GM21529 (cell line): ENCODE measurements around the gene MAPK4.

ENCODE experiments used
- ATAC-seq: cut with Tn5 transposase; IDR thresholded peaks from one replicate; pipeline ENCODE4 v1.9.1; 2021; ENCODE audit not compliant: unreplicated experiment

The MAPK4 gene

DNA sequence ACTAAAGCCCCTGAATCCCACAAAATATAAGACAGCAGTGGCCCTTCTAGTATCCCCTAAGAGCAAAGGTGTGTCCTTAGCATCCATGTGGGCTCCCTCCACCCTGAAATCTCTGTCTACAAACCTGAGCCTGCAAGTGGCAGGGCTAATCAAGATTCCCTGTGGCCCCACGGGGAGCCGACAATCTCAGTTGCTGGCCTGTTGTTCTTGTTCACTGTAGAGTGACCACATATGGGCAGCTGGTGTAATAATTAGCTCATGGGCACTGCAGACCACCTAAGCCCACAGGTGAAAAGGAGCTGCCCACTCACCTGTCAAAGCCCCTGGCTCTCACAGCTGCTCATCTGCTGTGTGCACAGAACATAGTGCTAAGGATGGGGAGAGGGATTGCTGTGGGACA, 157.7 kb downstream of the MAPK4 start:
- ATAC-seq: no peak

DNA sequence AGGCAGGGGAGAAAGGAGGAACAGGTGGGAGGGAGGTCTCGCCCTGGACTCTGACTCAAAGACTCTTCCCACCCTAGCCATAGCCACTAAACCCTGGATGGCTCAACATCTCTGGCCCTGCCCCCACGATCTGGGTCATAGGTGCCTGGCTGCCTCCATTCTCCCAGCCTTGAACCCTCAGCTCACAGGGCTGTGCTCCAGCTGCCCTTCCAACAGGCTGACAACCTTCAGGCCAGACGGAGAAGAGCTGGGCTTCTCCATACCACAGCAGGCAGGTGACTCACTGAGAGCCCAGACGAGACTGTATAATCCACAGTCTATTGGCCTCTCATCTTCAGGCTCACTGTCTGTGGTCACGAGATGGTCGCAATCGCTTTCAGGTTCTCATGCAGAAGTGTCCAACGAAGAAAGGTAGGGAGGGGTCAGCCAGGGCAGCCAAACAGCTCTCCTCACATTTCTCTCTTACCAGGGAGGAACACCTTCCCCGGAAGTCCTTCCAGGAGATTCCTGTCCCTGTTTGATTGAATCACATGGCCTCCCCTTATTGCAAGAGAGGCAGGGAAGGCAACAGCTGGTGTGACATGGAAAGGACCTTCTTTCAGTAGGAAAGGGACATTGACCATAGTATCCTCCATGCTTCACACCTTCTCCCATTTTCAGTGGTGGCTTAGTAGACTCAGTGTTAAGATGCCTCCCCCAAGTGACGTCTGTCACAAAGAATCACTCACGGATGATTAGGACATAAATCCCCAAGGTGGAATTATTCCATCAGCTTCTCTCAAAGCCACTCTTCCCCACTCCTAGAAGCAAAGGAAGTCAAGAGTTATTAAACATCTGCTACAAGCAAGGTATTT, 159.8 kb downstream of the MAPK4 start:
- no peak for ATAC-seq

DNA sequence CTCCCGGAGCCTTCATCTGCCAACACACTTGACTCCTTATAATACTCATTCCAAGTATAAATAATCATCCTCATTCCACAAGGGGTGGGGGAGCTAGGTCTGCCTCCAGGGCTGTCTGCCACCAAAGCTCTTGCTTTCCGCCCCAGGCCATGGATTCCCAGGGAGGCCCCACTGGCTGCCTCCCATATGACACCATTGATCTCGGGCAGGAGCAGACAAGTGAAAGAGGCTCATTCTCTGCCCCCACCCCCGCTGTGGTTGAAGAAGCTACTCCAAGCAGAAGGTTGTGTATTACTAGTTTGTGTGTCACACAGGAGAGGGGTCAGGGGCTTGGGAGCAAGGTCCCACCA, 160.4 kb downstream of the MAPK4 start:
- ATAC-seq: no peak

DNA sequence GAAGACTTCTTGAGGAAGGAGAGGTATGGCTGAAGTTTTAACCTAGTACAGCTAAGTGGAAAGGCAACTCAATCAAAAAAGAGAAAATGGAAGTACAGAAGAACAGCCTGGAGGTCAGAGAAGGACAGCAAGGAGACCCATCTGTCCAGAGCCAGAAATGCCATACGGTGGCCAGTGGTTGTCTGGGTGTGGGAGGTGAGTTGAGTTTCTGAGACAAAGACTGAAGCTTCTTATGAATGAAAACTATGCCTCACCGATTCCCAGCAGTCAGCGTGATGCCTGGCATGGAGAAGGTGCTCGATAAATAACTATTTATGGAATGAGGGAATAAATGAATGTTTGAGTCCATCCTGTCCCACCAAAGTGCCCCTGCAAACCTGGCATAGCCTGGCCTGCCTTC, 161.1 kb downstream of the MAPK4 start:
- no peak for ATAC-seq

DNA sequence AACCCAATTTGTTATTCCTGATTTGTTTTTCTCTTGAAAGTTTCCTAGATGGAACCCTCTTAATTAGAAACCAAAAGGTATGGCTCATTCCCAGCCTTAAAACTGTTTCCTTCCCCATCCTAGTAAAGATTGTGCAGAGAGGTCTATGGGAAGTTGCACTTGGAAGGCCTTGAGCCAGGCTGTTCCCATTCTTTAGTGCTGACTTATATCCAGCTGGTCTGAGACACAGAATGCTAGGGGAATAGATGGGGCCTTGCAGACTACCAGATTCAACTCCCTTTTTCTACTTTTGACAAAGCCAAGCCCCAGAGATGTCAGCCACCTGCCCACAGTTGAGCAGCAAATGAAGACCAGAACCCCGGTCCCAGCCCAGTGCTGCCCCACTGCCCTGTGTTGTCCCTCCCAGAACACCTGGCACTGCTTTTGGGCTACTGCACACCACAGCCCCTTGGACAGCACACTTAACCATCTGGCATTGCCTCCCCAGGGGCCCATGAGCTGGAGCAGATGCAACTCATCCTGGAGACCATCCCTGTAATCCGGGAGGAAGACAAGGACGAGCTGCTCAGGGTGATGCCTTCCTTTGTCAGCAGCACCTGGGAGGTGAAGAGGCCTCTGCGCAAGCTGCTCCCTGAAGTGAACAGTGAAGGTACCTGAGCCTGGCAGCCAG, 161.7 kb downstream of the MAPK4 start:
- ATAC-seq: no peak

DNA sequence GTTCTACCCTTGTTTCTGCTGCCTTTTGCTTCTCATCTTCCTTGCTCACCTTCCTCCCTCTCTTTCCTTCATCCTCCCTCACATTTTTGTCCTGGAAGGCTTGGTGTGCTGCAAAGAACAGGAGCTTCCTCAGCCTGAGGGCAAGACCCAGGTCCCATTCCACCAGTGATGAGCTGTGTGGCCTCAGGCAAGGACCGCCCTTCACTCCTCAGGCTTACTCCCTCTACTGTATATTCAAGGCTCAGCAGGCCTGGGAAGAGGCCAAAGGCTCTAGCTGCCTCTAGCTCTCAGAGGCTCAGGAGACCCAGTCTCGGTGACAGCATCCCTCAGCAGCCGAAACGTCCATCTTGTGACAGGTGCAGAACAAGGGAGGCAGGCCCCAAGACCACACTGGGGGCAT, 162.4 kb downstream of the MAPK4 start:
- no peak for ATAC-seq

DNA sequence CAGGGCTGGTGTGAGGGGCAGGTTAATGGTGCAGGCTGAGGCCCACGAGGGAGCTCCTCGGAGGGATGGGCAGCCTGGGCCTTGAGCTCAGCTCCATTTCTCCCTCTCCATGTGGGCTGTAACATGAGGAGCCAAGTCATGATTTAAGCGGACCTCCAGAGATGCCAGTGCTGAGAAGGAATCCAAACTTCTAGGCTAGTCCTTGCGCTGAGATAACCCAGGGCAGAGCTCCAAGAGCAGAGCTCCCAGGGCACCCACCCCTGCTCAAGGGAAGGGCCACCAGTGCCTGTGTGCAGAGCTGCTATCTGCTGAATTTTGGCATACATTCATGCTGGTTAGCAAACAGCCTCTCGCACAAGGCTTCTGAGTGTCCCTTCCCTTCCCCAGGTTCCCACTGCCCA, 164.9 kb downstream of the MAPK4 start:
- ATAC-seq: no peak

DNA sequence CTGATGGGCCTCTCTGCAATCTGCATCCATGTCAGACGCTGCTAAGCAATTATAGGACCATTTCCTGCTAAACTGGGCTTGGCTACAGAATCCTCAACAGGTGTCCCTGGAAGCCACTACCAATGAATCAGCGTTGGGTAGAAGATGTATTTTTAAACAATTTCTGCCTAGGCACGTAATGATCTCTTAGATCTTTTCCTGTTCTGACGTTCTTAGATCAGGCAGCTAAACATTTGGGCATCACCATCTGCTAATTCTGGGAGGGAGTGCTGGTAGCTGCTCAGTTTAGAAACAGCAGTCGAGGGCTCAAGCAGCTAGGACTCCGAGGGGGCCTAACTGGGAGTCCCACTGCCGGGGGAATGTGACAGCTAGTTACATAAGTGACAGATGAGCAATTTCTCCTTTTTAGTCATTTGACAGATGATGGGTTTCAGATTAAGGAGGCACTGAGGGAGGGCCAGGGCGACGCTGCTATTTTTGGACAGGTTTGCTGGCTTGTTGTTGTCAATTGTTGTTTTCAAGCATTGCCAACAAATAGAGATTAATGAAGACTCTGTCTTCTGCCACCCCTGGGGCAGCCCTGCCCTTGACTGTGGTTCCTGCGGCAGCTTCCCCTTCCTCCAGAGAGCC, 167.2 kb downstream of the MAPK4 start:
- peak; percentile 87 for ATAC-seq

DNA sequence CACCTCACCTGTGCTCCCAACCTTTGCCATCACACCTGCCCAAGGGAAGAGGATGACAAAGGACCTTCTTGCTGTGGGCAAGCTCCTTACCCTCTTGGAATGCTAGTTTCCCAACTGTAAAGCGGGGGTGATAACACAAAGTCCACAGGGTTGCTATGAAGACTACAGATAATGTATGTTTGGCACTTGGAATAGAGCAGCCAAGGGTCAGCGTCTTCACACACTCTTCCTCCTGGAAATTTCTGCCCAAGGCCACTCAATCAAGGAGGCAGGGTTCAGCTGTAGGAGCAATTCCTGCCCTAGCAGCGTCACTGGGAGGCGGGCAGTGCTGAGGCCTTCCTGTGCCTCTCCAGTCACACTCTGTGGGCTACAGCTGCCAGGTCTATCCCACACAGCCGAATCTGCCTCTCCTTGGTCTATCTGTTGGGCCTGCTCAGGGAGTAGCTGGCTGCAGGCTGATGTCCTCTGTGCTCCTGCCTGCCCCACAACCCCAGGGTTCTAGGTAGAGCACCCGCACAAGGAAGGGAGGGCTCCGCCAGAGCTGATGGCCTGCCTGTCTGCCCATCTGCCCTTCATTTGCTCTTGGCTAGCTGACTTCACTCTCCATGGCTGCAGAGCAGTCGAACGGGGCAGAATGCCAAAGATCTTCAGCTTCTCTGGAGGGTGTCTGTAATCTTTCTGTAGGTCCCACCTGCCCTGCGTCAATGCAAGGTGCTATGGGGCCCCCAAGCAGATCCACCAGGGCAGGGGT, 168.0 kb downstream of the MAPK4 start:
- no peak for ATAC-seq

DNA sequence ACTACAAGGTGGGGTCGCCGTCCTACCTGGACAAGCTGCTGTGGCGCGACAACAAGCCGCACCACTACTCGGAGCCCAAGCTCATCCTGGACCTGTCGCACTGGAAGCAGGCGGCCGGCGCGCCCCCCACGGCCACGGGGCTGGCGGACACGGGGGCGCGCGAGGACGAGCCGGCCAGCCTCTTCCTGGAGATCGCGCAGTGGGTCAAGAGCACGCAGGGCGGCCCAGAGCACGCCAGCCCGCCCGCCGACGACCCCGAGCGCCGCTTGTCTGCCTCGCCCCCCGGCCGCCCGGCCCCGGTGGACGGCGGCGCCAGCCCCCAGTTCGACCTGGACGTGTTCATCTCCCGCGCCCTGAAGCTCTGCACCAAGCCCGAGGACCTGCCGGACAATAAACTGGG, 169.5 kb downstream of the MAPK4 start:
- no peak for ATAC-seq

DNA sequence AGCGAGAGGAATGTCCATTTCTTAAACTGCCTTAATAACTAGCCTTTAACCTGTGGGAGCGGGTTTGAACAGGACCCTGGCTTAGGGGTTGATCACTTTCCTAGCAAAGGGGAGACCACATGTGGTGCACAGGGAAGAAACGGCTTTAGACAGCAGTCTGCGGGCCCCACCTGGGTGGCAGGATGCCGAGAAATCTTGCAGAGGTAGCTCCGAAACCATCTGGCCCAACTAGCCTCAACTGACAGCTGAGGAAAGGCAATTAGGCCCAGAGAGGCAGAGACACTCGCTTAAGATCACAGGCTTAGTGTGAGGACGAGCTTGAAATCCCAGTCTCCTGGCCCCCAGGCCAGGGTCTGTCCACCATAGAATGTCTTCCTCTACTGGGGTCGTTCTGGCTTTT, 170.1 kb downstream of the MAPK4 start:
- ATAC-seq: no peak

DNA sequence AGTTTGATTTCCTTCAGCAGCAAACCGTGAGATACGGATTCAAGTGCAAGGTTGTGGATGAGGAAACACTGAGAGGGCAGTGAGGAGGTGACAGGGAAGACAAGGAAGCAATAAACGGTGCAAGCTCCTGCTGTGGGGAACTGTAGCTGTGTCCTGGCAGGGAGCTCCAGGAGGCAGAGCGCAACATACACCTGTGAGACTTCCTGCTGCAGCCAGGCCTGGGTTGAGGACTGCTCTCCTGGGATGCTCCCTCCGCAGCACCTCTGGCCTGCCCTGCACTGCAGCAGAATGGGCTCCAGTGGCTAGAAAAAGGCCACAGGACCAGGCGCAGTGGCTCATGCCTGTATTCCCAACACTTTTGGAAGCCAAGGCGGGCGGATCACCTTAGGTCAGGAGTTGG, 174.5 kb downstream of the MAPK4 start:
- no peak for ATAC-seq

DNA sequence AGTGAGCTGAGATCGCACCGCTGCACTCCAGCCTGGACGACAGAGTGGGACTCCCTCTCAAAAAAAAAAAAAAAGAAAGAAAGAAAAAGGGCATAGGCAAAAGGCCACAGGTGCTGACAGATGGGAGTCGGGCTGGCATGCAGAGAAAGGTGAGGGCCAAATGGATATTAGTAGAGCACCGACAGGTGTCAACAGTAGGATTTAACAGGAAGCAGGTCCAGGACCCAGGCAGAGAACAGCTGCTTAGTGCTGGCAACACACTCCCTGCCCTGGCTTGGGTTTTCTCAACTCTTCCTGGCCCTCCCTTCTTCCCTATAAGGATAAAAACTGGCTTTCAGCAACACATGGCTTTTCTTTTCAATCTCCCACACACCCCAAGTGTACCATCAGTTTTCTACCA, 175.0 kb downstream of the MAPK4 start:
- ATAC-seq: no peak

DNA sequence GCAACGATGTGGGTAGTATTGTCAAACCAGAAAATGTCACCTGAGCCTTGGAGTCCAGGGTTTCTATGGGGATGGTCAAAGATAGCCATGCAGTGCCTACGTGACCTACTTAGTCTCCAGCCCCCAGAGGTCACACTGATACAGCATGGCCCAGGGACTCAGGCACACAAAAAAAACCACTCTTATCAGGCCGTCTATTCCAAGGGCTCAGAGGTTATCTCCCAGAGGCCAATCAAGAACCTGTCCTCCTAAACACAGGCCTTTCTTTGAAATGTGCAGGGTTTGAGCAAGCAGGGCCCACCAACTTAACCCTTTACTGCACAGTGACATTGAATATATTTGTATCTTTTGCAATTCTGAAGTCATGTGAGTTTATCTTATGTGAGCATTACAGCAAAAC, 177.2 kb downstream of the MAPK4 start:
- ATAC-seq: no peak

DNA sequence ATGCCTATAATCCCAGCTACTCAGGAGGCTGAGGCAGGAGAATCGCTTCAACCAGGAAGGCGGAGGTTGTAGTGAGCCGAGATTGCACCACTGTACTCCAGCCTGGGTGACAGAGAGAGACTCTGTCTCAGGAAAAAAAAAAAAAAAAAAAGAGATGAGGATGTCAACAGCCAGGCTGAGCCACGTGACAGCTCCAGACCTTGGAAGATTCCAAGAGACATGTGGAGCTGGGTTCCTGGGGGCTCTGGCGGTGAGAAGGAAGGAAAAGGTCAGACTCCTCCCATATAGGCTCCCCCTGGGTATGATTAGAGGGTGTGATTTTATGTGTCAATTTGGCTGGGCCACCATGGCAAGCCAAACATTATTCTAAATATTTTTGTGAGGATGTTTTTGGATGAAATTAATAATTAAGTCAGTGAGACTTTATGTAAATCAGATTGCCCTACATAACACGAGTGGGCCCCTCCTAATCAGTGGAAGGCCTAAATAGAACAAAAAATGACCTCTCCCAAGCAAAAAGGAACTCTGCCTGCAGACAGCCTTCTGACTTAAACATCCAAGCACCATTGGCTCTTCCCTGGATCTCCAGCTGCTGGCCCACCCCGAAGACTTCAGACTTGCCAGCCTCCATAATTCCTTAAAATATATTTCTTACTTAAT, 178.3 kb downstream of the MAPK4 start:
- ATAC-seq: no peak

DNA sequence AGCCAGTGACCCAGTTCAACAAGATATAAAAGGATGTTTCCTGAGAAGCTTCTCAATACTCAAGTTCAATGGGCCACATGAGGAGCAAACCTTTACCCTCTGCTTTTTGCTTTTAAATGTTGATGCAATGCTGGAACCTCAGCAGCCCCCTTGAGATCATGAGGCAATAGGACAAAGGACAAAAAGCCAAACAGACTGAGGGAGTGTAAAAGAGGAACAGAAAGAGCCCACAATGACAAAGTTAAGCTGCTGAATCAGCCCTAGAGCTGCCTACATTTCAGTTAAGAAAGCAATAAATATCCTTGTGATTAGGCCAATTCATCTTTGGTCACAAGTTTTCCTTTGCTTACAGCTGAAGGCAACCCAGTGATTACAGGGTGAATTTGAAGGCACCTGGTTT, 183.1 kb downstream of the MAPK4 start:
- no peak for ATAC-seq

DNA sequence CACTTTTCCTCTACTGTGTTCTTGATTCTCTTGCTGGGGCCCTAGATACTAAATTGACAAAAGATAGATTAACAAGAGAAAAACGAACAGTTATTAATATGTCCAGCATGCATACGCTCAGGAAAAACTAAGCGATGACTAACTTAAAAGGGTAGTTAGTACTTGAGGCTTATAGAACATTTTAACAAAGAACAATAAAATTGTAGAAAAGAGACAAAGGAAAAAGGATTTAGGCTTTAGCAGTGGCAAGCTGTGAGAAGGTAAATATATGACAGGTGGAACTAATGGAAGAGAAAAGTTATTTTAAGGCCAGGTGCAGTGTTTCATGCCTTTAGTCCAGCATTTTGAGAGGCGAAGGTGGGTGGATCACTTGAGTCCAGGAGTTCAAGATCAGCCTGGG, 184.4 kb downstream of the MAPK4 start:
- no peak for ATAC-seq

DNA sequence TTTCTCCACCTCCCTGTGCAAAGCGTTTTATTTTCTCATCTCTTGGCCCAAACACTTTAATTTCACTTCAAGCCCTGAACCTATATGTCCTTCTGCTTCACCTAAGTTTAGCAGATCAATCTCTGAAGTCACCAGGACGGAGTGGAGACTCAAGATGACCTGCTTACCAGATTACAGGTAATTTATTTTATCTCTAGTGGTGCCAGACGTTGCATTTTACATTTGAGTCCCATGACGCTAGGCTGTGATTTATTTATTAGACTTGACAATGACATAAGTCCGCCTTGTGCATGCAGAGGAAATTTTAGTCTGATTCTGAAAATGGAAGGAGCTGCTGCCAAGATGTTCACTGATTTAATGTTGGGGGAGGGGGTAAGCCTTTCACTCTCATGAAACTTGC, 186.1 kb downstream of the MAPK4 start:
- no peak for ATAC-seq

DNA sequence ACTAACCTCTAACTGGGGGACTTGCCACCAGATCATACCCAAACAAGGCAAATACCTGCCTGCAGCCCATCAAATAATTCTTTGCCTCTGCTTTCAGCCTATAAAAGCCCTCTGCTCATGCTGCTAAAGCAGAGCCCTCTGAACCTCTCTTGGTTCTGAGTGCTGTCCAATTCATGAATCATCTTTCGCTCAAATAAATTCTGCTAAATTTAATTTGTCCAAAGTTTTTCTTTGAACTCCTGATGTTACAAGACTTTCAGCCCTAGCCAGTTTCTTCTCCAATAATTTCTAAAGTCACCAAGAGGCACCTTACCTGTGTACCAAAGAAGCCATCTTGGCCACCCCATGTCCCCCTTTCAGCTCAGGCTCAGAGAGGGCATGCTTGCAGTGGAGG, 188.0 kb downstream of the MAPK4 start:
- ATAC-seq: no peak

DNA sequence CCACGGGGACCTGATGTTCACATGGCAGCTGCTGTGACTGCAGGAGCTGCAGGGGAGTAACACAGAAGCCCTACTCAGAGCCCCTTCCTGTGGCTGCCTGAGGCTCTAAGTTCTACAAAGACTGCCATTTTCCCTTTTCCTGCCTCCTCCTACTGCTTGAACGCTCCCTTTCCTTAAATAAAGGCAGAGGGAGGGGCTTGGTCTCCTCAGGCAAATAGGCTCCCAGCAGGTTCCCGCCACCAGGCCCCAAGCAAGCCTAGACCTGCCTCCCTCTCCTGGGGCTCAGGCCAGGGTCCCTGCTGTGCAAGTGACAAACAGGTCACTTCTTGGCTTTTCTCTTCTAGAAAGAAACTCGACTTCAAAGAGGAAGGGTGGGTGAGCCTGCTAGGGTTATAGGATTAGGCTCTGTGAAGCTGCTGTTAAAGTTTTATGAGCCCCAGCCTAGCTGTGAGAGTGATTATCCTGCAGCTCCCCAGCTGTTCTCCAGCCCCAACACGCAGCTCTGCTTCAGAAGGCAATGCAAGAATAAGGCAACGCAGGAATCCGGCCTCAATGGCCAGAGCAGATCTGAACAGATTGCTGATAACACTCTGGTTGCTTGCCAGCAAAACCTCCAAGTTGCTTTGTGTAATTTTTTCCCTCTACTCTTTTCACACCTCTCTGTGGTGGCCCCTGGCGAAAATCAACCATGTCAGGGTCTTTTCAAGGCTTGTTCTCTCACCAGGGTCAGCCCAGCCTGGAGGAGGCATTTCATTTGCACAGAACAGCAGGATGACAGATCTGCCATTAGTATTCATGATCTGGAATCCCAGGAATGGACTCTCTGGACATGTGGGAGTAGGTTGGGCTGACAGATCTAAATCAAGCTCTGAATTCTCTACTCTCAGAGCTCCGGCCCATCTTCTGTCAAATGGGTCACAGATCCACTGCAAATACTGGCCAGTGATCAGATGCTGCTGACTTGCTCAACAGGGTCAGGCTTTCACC, 188.6 kb downstream of the MAPK4 start:
- no peak for ATAC-seq
